ENCODE data around the gene FRMD4A.

DNA sequence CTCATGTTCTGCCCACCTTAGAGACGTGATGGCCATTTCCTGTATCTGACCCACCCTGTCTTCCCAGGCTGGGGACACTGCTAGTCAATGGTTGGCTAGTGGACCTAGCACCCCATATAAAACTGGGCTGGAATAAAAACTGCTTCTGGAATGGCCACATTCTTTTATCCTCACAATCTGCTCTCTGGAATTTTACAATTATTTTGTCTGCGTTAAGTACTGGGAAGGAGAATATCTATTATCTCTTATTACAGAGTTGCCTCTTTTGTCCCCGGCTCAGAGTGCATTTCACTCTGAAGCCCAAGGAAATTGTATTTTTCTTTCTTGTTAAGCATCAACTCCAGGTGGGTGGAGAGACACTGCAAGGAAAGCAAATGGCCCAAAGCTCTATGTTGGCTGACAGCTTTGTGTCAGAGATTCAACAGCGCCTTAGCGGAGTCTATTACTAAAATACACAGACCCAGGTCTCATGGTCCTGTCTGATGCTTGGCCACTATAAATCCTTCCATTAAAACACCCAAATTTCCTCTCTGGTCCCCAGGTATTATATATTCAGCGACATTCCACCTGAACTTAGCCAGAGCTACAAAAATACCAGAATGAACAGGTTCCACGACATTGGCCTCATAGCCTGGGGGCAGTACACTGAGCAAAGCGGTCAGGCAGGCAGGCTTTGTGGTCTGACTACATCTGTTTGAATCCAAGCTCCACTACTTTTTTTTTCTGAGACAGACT, 622.3 kb downstream of the FRMD4A start:
- TF ChIP-seq, protein P1, sequence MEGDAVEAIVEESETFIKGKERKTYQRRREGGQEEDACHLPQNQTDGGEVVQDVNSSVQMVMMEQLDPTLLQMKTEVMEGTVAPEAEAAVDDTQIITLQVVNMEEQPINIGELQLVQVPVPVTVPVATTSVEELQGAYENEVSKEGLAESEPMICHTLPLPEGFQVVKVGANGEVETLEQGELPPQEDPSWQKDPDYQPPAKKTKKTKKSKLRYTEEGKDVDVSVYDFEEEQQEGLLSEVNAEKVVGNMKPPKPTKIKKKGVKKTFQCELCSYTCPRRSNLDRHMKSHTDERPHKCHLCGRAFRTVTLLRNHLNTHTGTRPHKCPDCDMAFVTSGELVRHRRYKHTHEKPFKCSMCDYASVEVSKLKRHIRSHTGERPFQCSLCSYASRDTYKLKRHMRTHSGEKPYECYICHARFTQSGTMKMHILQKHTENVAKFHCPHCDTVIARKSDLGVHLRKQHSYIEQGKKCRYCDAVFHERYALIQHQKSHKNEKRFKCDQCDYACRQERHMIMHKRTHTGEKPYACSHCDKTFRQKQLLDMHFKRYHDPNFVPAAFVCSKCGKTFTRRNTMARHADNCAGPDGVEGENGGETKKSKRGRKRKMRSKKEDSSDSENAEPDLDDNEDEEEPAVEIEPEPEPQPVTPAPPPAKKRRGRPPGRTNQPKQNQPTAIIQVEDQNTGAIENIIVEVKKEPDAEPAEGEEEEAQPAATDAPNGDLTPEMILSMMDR (IDR thresholded peaks at IDR 0.05; ENCODE audit: poor library complexity): no peak
- TF ChIP-seq EZH2 (IDR thresholded peaks at IDR 0.05; ENCODE audit: borderline replicate concordance) (no peak), EZH2phosphoT487 (IDR thresholded peaks at IDR 0.05; ENCODE audit: low read depth, severe bottlenecking, unreplicated experiment) (no peak)

Data from hepatocyte (in vitro differentiated cells).